Effector memory CD4-positive, alpha-beta T cell (primary cell): Measurements from ENCODE around the gene NT5C2.

Source experiments
- DNase-seq, 3 donors: peaks; one replicate each; pipeline ENCODE4 v3.0.0-alpha.2; 2020
- H3K27ac ChIP-seq: 2 replicates; pipeline ENCODE4 v1.7.0; 2013; ENCODE audit warnings: mild to moderate bottlenecking, low read length, moderate library complexity; ENCODE audit not compliant: insufficient read depth, poor library complexity, severe bottlenecking
- H3K27me3 ChIP-seq: replicated peaks from 2 replicates; pipeline ENCODE4 v1.7.0; 2013; ENCODE audit warnings: mild to moderate bottlenecking, low read length; ENCODE audit not compliant: insufficient read depth, control insufficient read depth, poor library complexity, severe bottlenecking
- H3K36me3 ChIP-seq: 2 replicates; pipeline ENCODE4 v1.7.0; 2013; ENCODE audit warnings: mild to moderate bottlenecking, low read length, moderate library complexity; ENCODE audit not compliant: control insufficient read depth, insufficient read depth
- H3K4me1 ChIP-seq: 2 replicates; pipeline ENCODE4 v1.7.0; 2013; ENCODE audit warnings: low read length, mild to moderate bottlenecking; ENCODE audit not compliant: control insufficient read depth, insufficient read depth, poor library complexity, severe bottlenecking
- H3K4me3 ChIP-seq: 2 replicates; pipeline ENCODE4 v1.7.0; 2013; ENCODE audit warnings: low read length, low read depth, mild to moderate bottlenecking; ENCODE audit not compliant: insufficient read depth, poor library complexity, severe bottlenecking
- H3K9me3 ChIP-seq: 2 replicates; pipeline ENCODE4 v1.7.0; 2013; ENCODE audit warnings: mild to moderate bottlenecking, low read length, moderate library complexity; ENCODE audit not compliant: control insufficient read depth

NT5C2 gene

DNA sequence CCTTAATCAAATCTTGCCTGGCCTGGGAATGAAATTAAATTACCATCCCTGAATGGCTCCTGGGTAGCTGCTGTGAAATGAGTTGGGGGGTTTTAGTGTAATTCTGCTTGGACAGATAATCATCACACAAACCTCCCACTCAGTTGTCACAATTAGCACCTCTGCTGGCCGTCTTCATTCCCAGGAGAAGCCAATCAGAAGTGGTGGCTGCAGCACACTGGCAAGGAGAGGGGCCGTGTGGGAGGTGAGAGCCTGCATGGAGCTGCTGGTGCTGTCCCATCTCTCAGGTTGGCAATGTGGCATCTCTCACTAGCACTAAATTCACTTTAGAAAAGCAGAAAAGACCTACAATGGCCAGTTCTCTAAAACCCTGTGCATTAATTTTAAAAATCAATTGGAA, 92.5 kb downstream of the NT5C2 start:
- H3K27ac ChIP-seq, result no peak overlapping the region

DNA sequence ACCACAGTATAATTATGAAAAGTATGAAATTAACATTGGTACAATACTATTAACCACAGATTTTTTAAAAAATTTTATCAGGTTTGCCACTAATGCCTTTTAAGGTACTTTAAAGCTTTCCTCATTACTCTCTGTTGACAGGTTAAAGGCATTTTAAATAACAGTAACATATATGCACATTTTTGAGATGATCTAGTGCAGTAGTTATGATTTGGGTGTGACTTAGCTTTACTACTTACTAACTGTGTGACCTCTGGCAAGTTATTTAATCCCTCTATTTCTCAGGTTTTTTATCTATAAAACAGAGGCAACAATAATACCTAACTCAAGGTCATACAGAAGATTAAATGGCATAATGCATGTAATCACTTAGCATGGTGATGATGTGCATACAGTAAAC, 94.8 kb downstream of the NT5C2 start:
- H3K27me3 ChIP-seq, result no peaks in the 10 kb centered on the region
- H3K9me3 ChIP-seq, result no peaks in the 10 kb centered on the region
- no peak overlapping the region for H3K4me3 ChIP-seq
- peaks cover 50% of the 10 kb centered on the region for H3K36me3 ChIP-seq
- no peaks in the 10 kb centered on the region for H3K4me1 ChIP-seq
- H3K27ac ChIP-seq, result no peak overlapping the region
- DNase-seq, result no peak

More for the DNA sequence above, 92.5 kb downstream of the NT5C2 start:
- Histone ChIP-seq H3K4me3 (no peak overlapping the region), H3K27me3 (no peaks in the 10 kb centered on the region), H3K9me3 (no peaks in the 10 kb centered on the region), H3K4me1 (no peaks in the 10 kb centered on the region), H3K36me3 (peaks cover 38% of the 10 kb centered on the region)
- no peak for DNase-seq

DNA sequence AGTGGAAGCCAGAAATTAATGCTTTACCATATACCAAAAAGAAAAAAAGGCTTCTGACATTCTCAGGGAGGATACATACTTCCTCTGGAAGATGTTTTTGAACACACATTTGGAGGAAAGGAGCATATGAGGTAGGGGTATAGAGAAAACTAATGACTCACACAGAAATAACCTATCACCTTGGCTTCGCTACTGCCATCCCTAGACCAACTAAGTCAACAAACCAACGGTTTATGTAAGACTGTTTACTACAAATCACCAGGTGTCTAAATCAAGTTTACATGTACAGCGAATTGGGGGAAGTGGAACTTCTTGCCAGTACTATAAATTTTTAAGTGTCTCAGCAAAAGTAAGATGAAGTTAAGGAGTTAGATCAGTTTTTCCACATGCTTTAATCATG, 96.9 kb downstream of the NT5C2 start:
- H3K27ac ChIP-seq, result no peak overlapping the region
- DNase-seq, result no peak
- H3K36me3 ChIP-seq, result peaks cover 64% of the 10 kb centered on the region
- H3K4me3 ChIP-seq, result no peak overlapping the region
- no peaks in the 10 kb centered on the region for H3K27me3 ChIP-seq
- no peaks in the 10 kb centered on the region for H3K4me1 ChIP-seq
- H3K9me3 ChIP-seq, result no peaks in the 10 kb centered on the region

DNA sequence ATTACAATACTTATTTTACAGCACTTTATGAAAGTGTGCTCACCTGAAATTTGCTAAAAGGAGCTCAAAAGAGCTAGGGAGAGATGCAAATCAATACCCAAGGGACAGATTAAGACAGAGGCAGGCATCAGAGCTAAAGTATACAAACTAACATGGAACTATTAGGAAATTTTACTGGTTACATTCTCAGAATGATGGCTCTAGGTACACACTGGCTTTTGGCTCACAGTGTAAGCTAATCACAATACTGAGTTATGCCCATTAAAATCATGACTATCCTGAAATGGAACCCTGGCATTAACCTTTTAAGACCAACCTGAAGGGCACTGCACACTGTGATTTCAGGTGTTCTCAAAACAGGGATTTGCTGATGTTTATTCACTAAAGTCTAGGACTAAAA, 98.1 kb downstream of the NT5C2 start:
- no peaks in the 10 kb centered on the region for H3K9me3 ChIP-seq
- H3K4me3 ChIP-seq, result no peak overlapping the region
- H3K4me1 ChIP-seq, result no peaks in the 10 kb centered on the region
- no peak for DNase-seq
- H3K36me3 ChIP-seq, result peaks cover 68% of the 10 kb centered on the region
- H3K27ac ChIP-seq, result no peak overlapping the region
- H3K27me3 ChIP-seq, result no peaks in the 10 kb centered on the region

DNA sequence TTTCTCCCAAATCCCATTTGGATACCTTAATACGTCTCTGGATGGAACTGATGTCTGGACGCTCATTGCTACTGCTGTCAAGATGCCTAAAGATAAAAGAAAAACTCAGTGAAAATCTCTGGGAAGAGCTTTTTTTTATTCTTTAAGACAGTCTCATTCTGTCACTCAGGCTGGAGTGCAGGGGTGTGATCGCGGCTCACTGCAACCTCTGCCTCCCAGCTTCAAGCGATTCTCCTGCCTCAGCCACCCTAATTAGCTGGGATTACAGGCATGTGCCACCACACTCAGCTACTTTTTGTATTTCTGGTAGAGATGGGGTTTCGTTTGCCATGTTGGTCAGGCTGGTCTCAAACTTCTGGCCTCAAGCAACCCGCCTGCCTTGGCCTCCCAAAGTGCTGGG, 102.2 kb downstream of the NT5C2 start:
- H3K4me3 ChIP-seq, result no peak overlapping the region
- H3K27me3 ChIP-seq, result no peaks in the 10 kb centered on the region
- no peak for DNase-seq
- H3K36me3 ChIP-seq, result peaks cover 74% of the 10 kb centered on the region
- no peaks in the 10 kb centered on the region for H3K9me3 ChIP-seq
- no peak overlapping the region for H3K27ac ChIP-seq
- no peaks in the 10 kb centered on the region for H3K4me1 ChIP-seq

DNA sequence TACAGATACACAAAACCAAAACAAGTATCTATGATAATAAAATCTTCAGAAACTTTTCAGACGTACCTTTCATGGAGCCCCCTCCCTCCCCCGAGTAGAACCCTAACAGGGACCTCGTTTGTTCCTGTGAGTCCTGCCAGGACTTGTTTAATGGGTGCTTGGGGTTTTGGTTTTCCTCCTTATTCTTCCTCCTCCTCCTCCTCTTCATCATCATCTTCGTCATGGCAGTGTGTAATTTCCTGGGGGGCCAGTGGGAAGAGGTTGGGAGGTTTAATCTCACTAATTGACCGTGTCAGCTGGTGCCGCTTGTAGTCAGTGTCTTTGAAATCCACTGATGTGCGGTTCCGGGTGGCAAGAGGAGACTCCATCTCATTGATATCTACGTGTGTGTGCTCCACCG, 103.6 kb downstream of the NT5C2 start:
- Histone ChIP-seq H3K4me1 (no peaks in the 10 kb centered on the region), H3K36me3 (peaks cover 68% of the 10 kb centered on the region), H3K27me3 (no peaks in the 10 kb centered on the region), H3K4me3 (no peak overlapping the region), H3K27ac (no peak overlapping the region), H3K9me3 (no peaks in the 10 kb centered on the region)
- no peak for DNase-seq

DNA sequence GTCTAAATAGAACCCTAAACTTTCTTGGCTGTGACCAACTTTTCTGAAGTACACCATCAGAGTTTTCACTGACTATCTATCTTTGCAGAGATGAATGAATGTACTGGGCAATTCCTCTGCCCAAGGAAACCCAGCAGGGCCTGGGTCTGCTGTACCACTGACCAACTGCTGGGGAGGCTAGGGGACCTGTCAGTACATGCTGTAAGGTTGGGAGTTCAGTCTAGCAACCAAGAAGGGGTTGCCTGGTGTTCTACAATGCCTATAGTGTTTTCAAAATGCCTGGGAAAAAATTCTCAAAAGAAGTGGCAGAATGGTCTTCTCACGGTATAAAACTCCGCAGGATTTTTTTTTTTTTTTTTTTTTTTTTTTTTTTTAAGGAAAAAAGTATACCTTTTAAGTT, 106.3 kb downstream of the NT5C2 start:
- Histone ChIP-seq H3K9me3 (no peaks in the 10 kb centered on the region), H3K27me3 (no peaks in the 10 kb centered on the region), H3K27ac (no peak overlapping the region), H3K4me1 (no peaks in the 10 kb centered on the region), H3K36me3 (peaks cover 56% of the 10 kb centered on the region), H3K4me3 (no peak overlapping the region)
- no peak for DNase-seq

DNA sequence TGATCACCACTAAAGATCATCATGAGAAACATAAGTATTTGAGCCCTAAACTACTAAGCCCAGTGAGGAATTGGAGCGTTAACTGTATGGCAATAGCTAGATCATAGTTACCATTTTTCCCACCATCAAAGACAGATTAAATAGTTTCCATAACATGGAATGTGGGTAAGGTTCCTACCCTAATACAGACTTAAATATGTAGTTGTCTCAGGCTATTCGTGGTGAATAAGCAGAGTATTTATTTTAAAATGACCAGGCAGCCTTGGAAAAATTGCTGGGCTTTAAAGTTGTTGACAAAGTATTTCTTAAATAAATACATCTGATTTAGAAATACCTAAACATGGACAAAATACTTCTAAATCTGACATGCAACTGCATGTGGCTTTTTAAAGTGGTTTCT, 106.8 kb downstream of the NT5C2 start:
- peaks cover 51% of the 10 kb centered on the region for H3K36me3 ChIP-seq
- H3K4me3 ChIP-seq, result no peak overlapping the region
- no peaks in the 10 kb centered on the region for H3K4me1 ChIP-seq
- no peaks in the 10 kb centered on the region for H3K9me3 ChIP-seq
- no peak for DNase-seq
- H3K27me3 ChIP-seq, result no peaks in the 10 kb centered on the region
- H3K27ac ChIP-seq, result no peak overlapping the region

DNA sequence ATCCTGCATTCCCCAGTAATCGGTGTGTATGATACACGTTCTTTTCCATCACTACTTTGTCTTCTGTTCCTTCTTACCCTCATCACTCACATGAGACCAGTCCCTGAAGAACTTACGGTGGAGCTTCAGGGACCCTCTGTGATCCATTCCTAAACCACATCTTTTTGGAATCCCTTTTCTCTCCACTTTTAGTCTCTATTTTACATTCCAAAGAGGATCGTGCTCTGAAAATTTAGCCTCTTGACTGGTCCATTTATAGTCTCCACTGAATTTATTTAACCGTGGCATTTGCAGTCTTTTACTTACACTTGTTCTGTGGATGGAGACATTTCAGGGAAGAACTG, 109.1 kb downstream of the NT5C2 start:
- Histone ChIP-seq H3K9me3 (no peaks in the 10 kb centered on the region), H3K27ac (no peak overlapping the region), H3K4me3 (no peak overlapping the region), H3K4me1 (no peaks in the 10 kb centered on the region), H3K36me3 (peaks cover 28% of the 10 kb centered on the region), H3K27me3 (no peaks in the 10 kb centered on the region)
- no peak for DNase-seq

DNA sequence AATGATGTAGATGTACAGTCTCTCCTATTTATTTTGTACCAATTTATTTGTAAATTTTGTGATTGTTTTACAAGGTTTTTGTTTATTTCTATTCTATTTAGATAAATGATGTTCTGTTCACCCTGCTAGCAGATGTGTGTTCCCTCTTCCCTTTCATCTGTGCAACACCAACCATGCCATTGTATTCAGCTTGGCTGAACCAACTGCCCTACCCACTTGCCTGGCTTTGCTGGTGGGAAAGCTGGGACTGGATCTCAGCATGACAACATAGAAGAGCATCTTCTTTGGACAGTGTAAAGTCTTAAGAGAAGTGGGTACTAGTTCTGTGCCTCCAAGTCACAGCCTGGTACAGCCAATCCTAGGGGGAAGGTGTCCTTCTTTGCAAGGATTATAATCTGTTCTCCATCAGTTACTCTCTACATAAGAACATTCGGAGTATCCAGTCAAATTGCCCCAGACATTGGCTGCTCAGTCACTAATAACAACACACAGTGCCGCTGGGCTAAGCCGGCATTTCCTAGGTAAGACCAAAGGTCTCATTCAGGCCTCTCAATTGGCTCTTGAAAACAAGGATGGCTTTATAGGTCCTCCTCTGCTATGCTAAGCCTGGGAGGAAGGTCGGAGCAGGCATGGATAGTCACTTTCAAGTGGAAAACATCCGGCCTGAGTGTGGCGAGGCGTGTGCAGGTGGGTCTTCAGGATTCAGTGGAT, 109.7 kb downstream of the NT5C2 start:
- Histone ChIP-seq H3K9me3 (no peaks in the 10 kb centered on the region), H3K36me3 (peaks cover 24% of the 10 kb centered on the region), H3K27ac (no peak overlapping the region), H3K27me3 (no peaks in the 10 kb centered on the region), H3K4me3 (no peak overlapping the region), H3K4me1 (no peaks in the 10 kb centered on the region)
- no peak for DNase-seq
